ENCODE results near the gene ELFN2.

DNA sequence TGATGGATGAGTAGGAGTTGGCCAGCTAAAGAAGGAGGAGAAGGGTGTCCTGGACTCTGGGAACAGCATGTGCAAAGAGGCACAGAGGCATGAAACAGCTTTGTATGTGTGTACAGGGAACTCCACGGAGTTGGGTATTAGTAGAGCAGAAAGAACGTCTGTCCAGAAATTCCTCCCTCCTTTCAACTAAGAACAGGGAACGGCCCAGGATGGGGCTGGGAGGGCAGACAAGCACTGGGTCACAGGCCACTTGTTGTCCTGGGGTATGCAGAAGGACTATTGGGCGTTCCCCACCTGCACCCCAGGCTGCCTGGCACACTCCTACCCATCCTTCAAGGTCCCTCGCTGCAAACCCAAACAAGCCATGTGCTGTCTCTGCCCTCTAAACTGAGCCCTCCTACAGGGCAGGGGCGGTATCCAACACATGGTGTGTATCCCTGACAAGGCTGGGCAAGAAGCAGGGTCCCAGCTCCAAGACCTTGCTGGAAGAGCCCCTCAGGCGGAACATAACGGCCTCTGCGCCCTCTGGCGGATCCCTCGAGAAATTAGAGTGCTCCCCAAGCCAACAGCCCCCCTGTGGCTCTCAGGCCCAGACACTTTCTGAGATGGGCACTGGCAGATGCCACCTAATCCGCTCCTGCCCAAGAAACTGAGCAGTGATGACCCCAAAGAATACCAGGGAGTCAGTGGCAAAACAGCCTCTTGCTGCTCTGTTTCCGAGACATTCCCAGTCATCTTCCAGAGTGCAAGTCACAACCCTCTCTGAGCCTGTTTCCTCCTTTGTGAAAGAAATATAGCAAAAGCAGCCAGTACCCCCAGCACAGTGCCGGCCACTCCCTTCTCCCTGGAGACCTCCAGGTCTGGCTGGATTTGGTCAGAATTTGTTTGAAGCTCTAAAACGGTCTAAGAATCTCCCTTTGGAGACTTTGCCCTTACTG is 1.6 kb upstream of the ELFN2 start:
- TF ChIP-seq, protein P1, sequence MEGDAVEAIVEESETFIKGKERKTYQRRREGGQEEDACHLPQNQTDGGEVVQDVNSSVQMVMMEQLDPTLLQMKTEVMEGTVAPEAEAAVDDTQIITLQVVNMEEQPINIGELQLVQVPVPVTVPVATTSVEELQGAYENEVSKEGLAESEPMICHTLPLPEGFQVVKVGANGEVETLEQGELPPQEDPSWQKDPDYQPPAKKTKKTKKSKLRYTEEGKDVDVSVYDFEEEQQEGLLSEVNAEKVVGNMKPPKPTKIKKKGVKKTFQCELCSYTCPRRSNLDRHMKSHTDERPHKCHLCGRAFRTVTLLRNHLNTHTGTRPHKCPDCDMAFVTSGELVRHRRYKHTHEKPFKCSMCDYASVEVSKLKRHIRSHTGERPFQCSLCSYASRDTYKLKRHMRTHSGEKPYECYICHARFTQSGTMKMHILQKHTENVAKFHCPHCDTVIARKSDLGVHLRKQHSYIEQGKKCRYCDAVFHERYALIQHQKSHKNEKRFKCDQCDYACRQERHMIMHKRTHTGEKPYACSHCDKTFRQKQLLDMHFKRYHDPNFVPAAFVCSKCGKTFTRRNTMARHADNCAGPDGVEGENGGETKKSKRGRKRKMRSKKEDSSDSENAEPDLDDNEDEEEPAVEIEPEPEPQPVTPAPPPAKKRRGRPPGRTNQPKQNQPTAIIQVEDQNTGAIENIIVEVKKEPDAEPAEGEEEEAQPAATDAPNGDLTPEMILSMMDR (IDR thresholded peaks at IDR 0.05), result peak; percentile 75
- TF ChIP-seq ZFX (IDR thresholded peaks at IDR 0.05; ENCODE audit: borderline replicate concordance), result no peak
